Mesendoderm (in vitro differentiated cells): ENCODE data around the gene CUL5.
"Not testable (repeated sequence)": the region's sequence is repeated elsewhere in the genome, so short reads cannot be mapped to it uniquely, and the experiment has no call there.

Experiments used
- DNase-seq: peaks from one replicate; pipeline ENCODE4 v3.0.0; 2013
- H2AK5ac ChIP-seq: 2 replicates; pipeline ENCODE4 v1.6.1; 2013; ENCODE audit warnings: low read length, inconsistent platforms
- H2BK120ac ChIP-seq: 2 replicates; pipeline ENCODE4 v1.6.1; 2013; ENCODE audit warnings: low read depth, mild to moderate bottlenecking, low read length, moderate library complexity, mixed read lengths
- H2BK15ac ChIP-seq: replicated peaks from 2 replicates; pipeline ENCODE4 v1.6.1; 2013; ENCODE audit warnings: low read depth, mild to moderate bottlenecking, moderate library complexity
- H2BK5ac ChIP-seq: 2 replicates; pipeline ENCODE4 v1.6.1; 2013; ENCODE audit warnings: low read length, inconsistent platforms
- H3K18ac ChIP-seq: 2 replicates; pipeline ENCODE4 v1.6.1; 2013; ENCODE audit warnings: mild to moderate bottlenecking, low read length, mixed read lengths
- H3K23ac ChIP-seq: one replicate; pipeline ENCODE4 v1.6.1; 2013; ENCODE audit warnings: low read length
- H3K27ac ChIP-seq: 2 replicates; pipeline ENCODE4 v1.5.1; 2013; ENCODE audit warnings: low read depth, mild to moderate bottlenecking, inconsistent platforms, low read length, moderate library complexity
- H3K27me3 ChIP-seq: 2 replicates; pipeline ENCODE4 v1.6.1; 2013; ENCODE audit warnings: low read length, control low read depth, mild to moderate bottlenecking, inconsistent platforms; ENCODE audit not compliant: insufficient read depth, poor library complexity
- H3K36me3 ChIP-seq: 2 replicates; pipeline ENCODE4 v1.6.1; 2013; ENCODE audit warnings: low read length, inconsistent platforms; ENCODE audit not compliant: control insufficient read depth, insufficient read depth
- H3K4ac ChIP-seq: one replicate; pipeline ENCODE4 v1.6.1; 2013; ENCODE audit warnings: low read depth, mild to moderate bottlenecking, low read length, moderate library complexity
- H3K4me1 ChIP-seq: 2 replicates; pipeline ENCODE4 v1.6.1; 2013; ENCODE audit warnings: low read depth, low read length, inconsistent platforms; ENCODE audit not compliant: control insufficient read depth
- H3K4me2 ChIP-seq: 2 replicates; pipeline ENCODE4 v1.6.1; 2013; ENCODE audit warnings: low read length
- H3K4me3 ChIP-seq: 2 replicates; pipeline ENCODE4 v1.5.1; 2013; ENCODE audit warnings: mild to moderate bottlenecking, low read length
- H3K56ac ChIP-seq: one replicate; pipeline ENCODE4 v1.6.1; 2013; ENCODE audit warnings: low read length
- H3K79me1 ChIP-seq: 2 replicates; pipeline ENCODE4 v1.6.1; 2013; ENCODE audit warnings: low read length, inconsistent platforms
- H3K79me2 ChIP-seq: 2 replicates; pipeline ENCODE4 v1.6.1; 2013; ENCODE audit warnings: mild to moderate bottlenecking, low read length; ENCODE audit not compliant: control insufficient read depth, insufficient read depth
- H3K9ac ChIP-seq: 2 replicates; pipeline ENCODE4 v1.6.1; 2013; ENCODE audit warnings: low read length, inconsistent platforms
- H4K5ac ChIP-seq: one replicate; pipeline ENCODE4 v1.6.1; 2013; ENCODE audit warnings: low read length
- H4K8ac ChIP-seq: one replicate; pipeline ENCODE4 v1.6.1; 2013; ENCODE audit warnings: low read depth, mild to moderate bottlenecking, control low read depth, low read length, moderate library complexity
- WGBS: extraction: QIAGEN DNeasy Blood & Tissue Kit; methylation state at CpG from one replicate; pipeline ENCODE4 v1.1.7; 2013; ENCODE audit warnings: low lambda C conversion rate, missing lambda C conversion rate; ENCODE audit not compliant: insufficient coverage; ENCODE audit errors: extremely low coverage; 5-methylcytosine and 5-hydroxymethylcytosine counted together

The CUL5 gene

GRCh38 chr11:108125096-108125495 is 116.4 kb downstream of the CUL5 start:
- Histone ChIP-seq H3K27me3 (no peaks in the 10 kb centered on the region), H2BK15ac (no peak overlapping the region), H3K4me3 (no peak overlapping the region), H3K36me3 (no peaks in the 10 kb centered on the region), H2BK120ac (no peak overlapping the region), H3K79me2 (no peaks in the 10 kb centered on the region), H3K56ac (no peak overlapping the region), H3K18ac (no peak overlapping the region), H3K4ac (no peak overlapping the region), H3K79me1 (no peaks in the 10 kb centered on the region), H4K5ac (no peak overlapping the region), H2AK5ac (no peak overlapping the region), H2BK5ac (no peak overlapping the region), H3K4me1 (no peaks in the 10 kb centered on the region), H3K9ac (no peak overlapping the region), H3K4me2 (no peak overlapping the region), H4K8ac (no peak overlapping the region), H3K23ac (no peak overlapping the region), H3K27ac (no peak overlapping the region)
- WGBS = no CpG with 5 or more reads among the region's 5 CpGs
- no peak for DNase-seq

GRCh38 chr11:108128772-108129171 is 120.1 kb downstream of the CUL5 start:
- Histone ChIP-seq H2AK5ac (no peak overlapping the region), H3K9ac (no peak overlapping the region), H3K4me2 (no peak overlapping the region), H3K18ac (no peak overlapping the region), H3K4ac (no peak overlapping the region), H2BK5ac (no peak overlapping the region), H3K4me3 (no peak overlapping the region), H4K8ac (no peak overlapping the region), H3K27me3 (no peaks in the 10 kb centered on the region), H3K4me1 (no peaks in the 10 kb centered on the region), H3K56ac (no peak overlapping the region), H3K36me3 (no peaks in the 10 kb centered on the region), H3K23ac (no peak overlapping the region), H3K79me1 (no peaks in the 10 kb centered on the region), H4K5ac (no peak overlapping the region), H3K79me2 (no peaks in the 10 kb centered on the region), H2BK15ac (no peak overlapping the region), H3K27ac (no peak overlapping the region), H2BK120ac (no peak overlapping the region)
- no CpG with 5 or more reads among the region's 2 CpGs for WGBS
- no peak for DNase-seq

- H3K4me3 ChIP-seq = no peak overlapping the region
- H3K4me1 ChIP-seq = no peaks in the 10 kb centered on the region
- no peak overlapping the region for H3K4ac ChIP-seq
- no peak overlapping the region for H3K27ac ChIP-seq
- no peak for DNase-seq
- no CpG with 5 or more reads among the region's 1 CpG for WGBS
- no peaks in the 10 kb centered on the region for H3K36me3 ChIP-seq
- H3K79me2 ChIP-seq = no peaks in the 10 kb centered on the region
- no peak overlapping the region for H2AK5ac ChIP-seq
- no peak overlapping the region for H3K4me2 ChIP-seq
- H3K18ac ChIP-seq = no peak overlapping the region
- no peaks in the 10 kb centered on the region for H3K79me1 ChIP-seq
- no peak overlapping the region for H2BK120ac ChIP-seq
- no peak overlapping the region for H3K9ac ChIP-seq
- no peak overlapping the region for H3K56ac ChIP-seq
- H3K23ac ChIP-seq = no peak overlapping the region
- no peak overlapping the region for H2BK5ac ChIP-seq
- no peaks in the 10 kb centered on the region for H3K27me3 ChIP-seq
- no peak overlapping the region for H4K8ac ChIP-seq
- H2BK15ac ChIP-seq = no peak overlapping the region
- no peak overlapping the region for H4K5ac ChIP-seq
These were observed 123.3 kb downstream of the CUL5 start for GRCh38 chr11:108131993-108132392.

GRCh38 chr11:108132993-108133538 is 124.4 kb downstream of the CUL5 start:
- not testable (repeated sequence) for H4K5ac ChIP-seq, H2BK5ac ChIP-seq, H3K27ac ChIP-seq, H3K4ac ChIP-seq, H4K8ac ChIP-seq, H2AK5ac ChIP-seq, H3K36me3 ChIP-seq, H3K9ac ChIP-seq, H3K4me3 ChIP-seq, DNase-seq, H3K4me2 ChIP-seq, H3K79me2 ChIP-seq, H3K27me3 ChIP-seq, H3K18ac ChIP-seq, H2BK120ac ChIP-seq, H2BK15ac ChIP-seq, H3K4me1 ChIP-seq, H3K79me1 ChIP-seq, H3K23ac ChIP-seq, H3K56ac ChIP-seq
- WGBS = no CpG with 5 or more reads among the region's 2 CpGs

- H3K36me3 ChIP-seq = no peaks in the 10 kb centered on the region
These were observed 127.3 kb downstream of the CUL5 start for GRCh38 chr11:108135845-108136544.

GRCh38 chr11:108137212-108137611 is 128.5 kb downstream of the CUL5 start:
- H3K9ac ChIP-seq = no peak overlapping the region
- H3K4me1 ChIP-seq = no peaks in the 10 kb centered on the region
- H4K8ac ChIP-seq = no peak overlapping the region
- no peak overlapping the region for H3K23ac ChIP-seq
- no peak overlapping the region for H2BK5ac ChIP-seq
- H3K4me3 ChIP-seq = no peak overlapping the region
- no peaks in the 10 kb centered on the region for H3K27me3 ChIP-seq
- no peaks in the 10 kb centered on the region for H3K79me1 ChIP-seq
- H2BK15ac ChIP-seq = no peak overlapping the region
- H3K18ac ChIP-seq = no peak overlapping the region
- no peak overlapping the region for H3K56ac ChIP-seq
- H3K79me2 ChIP-seq = no peaks in the 10 kb centered on the region
- DNase-seq = no peak
- no peak overlapping the region for H3K27ac ChIP-seq
- H3K36me3 ChIP-seq = no peaks in the 10 kb centered on the region
- H2AK5ac ChIP-seq = no peak overlapping the region
- WGBS = no CpG with 5 or more reads among the region's 1 CpG
- no peak overlapping the region for H4K5ac ChIP-seq
- H3K4ac ChIP-seq = no peak overlapping the region
- no peak overlapping the region for H3K4me2 ChIP-seq
- no peak overlapping the region for H2BK120ac ChIP-seq

More at GRCh38 chr11:108135845-108136544, 127.3 kb downstream of the CUL5 start:
- Histone ChIP-seq H2BK5ac (no peak overlapping the region), H3K9ac (no peak overlapping the region), H3K27ac (no peak overlapping the region), H3K4me3 (no peak overlapping the region), H3K4ac (no peak overlapping the region), H2AK5ac (no peak overlapping the region), H2BK15ac (no peak overlapping the region), H3K79me2 (no peaks in the 10 kb centered on the region), H3K79me1 (no peaks in the 10 kb centered on the region), H4K8ac (no peak overlapping the region), H4K5ac (no peak overlapping the region), H2BK120ac (no peak overlapping the region), H3K56ac (no peak overlapping the region), H3K23ac (no peak overlapping the region), H3K18ac (no peak overlapping the region), H3K4me1 (no peaks in the 10 kb centered on the region), H3K4me2 (no peak overlapping the region), H3K27me3 (no peaks in the 10 kb centered on the region)
- DNase-seq = no peak
- WGBS = no CpG with 5 or more reads among the region's 2 CpGs
